ENCODE measurements around the gene STK25. TPM values are rescaled to one million over a fixed set of nuclear protein-coding genes. Genes with fewer than 3 reads are reported as not detected.

The STK25 gene
- total and polyA plus RNA-seq, 2 donors (not counting 1 experiment from before 2014, with no cell fraction given), result 168 to 197 TPM

GRCh38 chr2:241548451-241548835 lies 40.1 kb upstream of the STK25 start:
- no peak for DNase-seq (ENCODE audit: low read depth in 2 of 2)
- H3K4me2 ChIP-seq (ENCODE audit: extremely low read depth, insufficient read depth, low read length), result no peak overlapping the region
- H3K27ac ChIP-seq (ENCODE audit: insufficient read depth, low read length), result no peak overlapping the region
- H3K79me2 ChIP-seq (ENCODE audit: control insufficient read depth, insufficient read depth, low read length), result no peaks in the 10 kb centered on the region
- H3K9me3 ChIP-seq (ENCODE audit: control insufficient read depth, insufficient read depth, low read depth, low read length), result no peaks in the 10 kb centered on the region
- H3K4me1 ChIP-seq (ENCODE audit: control insufficient read depth, extremely low read depth, insufficient read depth, low read length), result peaks cover 43% of the 10 kb centered on the region
- H3K4me3 ChIP-seq (replicated peaks in 1 of 4; ENCODE audit: control extremely low read depth in 1 of 4, insufficient read depth in 1 of 4, low read depth in 3 of 4, low read length in 4 of 4), result no peak overlapping the region
- TF ChIP-seq EZH2 (IDR thresholded peaks at IDR 0.05; ENCODE audit: low read length, missing control alignments), result no peak
- no peak for TF ChIP-seq CTCF (conservative IDR thresholded peaks at IDR 0.05 in 1 of 2, IDR thresholded peaks at IDR 0.05 in 1 of 2; ENCODE audit: low read depth in 1 of 2, low read length in 2 of 2)
- H2AFZ ChIP-seq (ENCODE audit: low read length), result no peak overlapping the region
- H3K9ac ChIP-seq (ENCODE audit: insufficient read depth, low read length), result no peak overlapping the region
- H3K27me3 ChIP-seq (ENCODE audit: control insufficient read depth, insufficient read depth, low read length), result no peaks in the 10 kb centered on the region
- H3K36me3 ChIP-seq (ENCODE audit: control insufficient read depth, insufficient read depth, low read length), result no peaks in the 10 kb centered on the region
- no peaks in the 10 kb centered on the region for H4K20me1 ChIP-seq (ENCODE audit: control insufficient read depth, extremely low read depth, insufficient read depth, low read length)

GRCh38 chr2:241547781-241548450 lies 39.5 kb upstream of the STK25 start:
- H3K27ac ChIP-seq (ENCODE audit: insufficient read depth, low read length), result peak overlapping the region; percentile 82
- no peaks in the 10 kb centered on the region for H3K27me3 ChIP-seq (ENCODE audit: control insufficient read depth, insufficient read depth, low read length)
- H3K36me3 ChIP-seq (ENCODE audit: control insufficient read depth, insufficient read depth, low read length), result no peaks in the 10 kb centered on the region
- H3K9me3 ChIP-seq (ENCODE audit: control insufficient read depth, insufficient read depth, low read depth, low read length), result no peaks in the 10 kb centered on the region
- H2AFZ ChIP-seq (ENCODE audit: low read length), result no peak overlapping the region
- DNase-seq (ENCODE audit: low read depth in 2 of 2), result no peak
- H3K4me1 ChIP-seq (ENCODE audit: control insufficient read depth, extremely low read depth, insufficient read depth, low read length), result peaks cover 43% of the 10 kb centered on the region
- no peaks in the 10 kb centered on the region for H4K20me1 ChIP-seq (ENCODE audit: control insufficient read depth, extremely low read depth, insufficient read depth, low read length)
- no peaks in the 10 kb centered on the region for H3K79me2 ChIP-seq (ENCODE audit: control insufficient read depth, insufficient read depth, low read length)
- no peak overlapping the region for H3K4me3 ChIP-seq (replicated peaks in 1 of 4; ENCODE audit: control extremely low read depth in 1 of 4, insufficient read depth in 1 of 4, low read depth in 3 of 4, low read length in 4 of 4)
- peak overlapping the region; percentile 9 for H3K4me2 ChIP-seq (ENCODE audit: extremely low read depth, insufficient read depth, low read length)
- TF ChIP-seq CTCF (conservative IDR thresholded peaks at IDR 0.05 in 1 of 2, IDR thresholded peaks at IDR 0.05 in 1 of 2; ENCODE audit: low read depth in 1 of 2, low read length in 2 of 2), result no peak
- TF ChIP-seq EZH2 (IDR thresholded peaks at IDR 0.05; ENCODE audit: low read length, missing control alignments), result no peak
- H3K9ac ChIP-seq (ENCODE audit: insufficient read depth, low read length), result no peak overlapping the region

- Histone ChIP-seq H3K4me2 (ENCODE audit: extremely low read depth, insufficient read depth, low read length) (peak overlapping the region; percentile 83), H3K36me3 (ENCODE audit: control insufficient read depth, insufficient read depth, low read length) (no peaks in the 10 kb centered on the region), H3K27me3 (ENCODE audit: control insufficient read depth, insufficient read depth, low read length) (no peaks in the 10 kb centered on the region), H2AFZ (ENCODE audit: low read length) (peak overlapping the region; percentile 33), H3K4me3 (replicated peaks in 1 of 4; ENCODE audit: control extremely low read depth in 1 of 4, insufficient read depth in 1 of 4, low read depth in 3 of 4, low read length in 4 of 4) (peak overlapping the region in 1 of 4 experiments; percentile 12), H3K27ac (ENCODE audit: insufficient read depth, low read length) (peak overlapping the region; percentile 82), H3K9me3 (ENCODE audit: control insufficient read depth, insufficient read depth, low read depth, low read length) (no peaks in the 10 kb centered on the region), H3K79me2 (ENCODE audit: control insufficient read depth, insufficient read depth, low read length) (no peaks in the 10 kb centered on the region), H4K20me1 (ENCODE audit: control insufficient read depth, extremely low read depth, insufficient read depth, low read length) (no peaks in the 10 kb centered on the region), H3K4me1 (ENCODE audit: control insufficient read depth, extremely low read depth, insufficient read depth, low read length) (peaks cover 41% of the 10 kb centered on the region), H3K9ac (ENCODE audit: insufficient read depth, low read length) (peak overlapping the region; percentile 40)
- TF ChIP-seq CTCF (conservative IDR thresholded peaks at IDR 0.05 in 1 of 2, IDR thresholded peaks at IDR 0.05 in 1 of 2; ENCODE audit: low read depth in 1 of 2, low read length in 2 of 2) (no peak), EZH2 (IDR thresholded peaks at IDR 0.05; ENCODE audit: low read length, missing control alignments) (no peak)
- DNase-seq (ENCODE audit: low read depth in 2 of 2), result peak; percentile 51 to 96
These were observed 38.6 kb upstream of the STK25 start for GRCh38 chr2:241546771-241547498.

Measured in fibroblast of lung (primary cell).